K562 (cell line): ENCODE results near the gene RPS17. TPM values are rescaled to one million over a fixed set of nuclear protein-coding genes. Genes with fewer than 3 reads are reported as not detected.

Experiments used
- ARID1B ChIP-seq: fragments of 450-650 bp; IDR thresholded peaks from 2 replicates; pipeline ENCODE4 v1.6.1; 2016; ENCODE audit warnings: antibody characterized with exemption, mild to moderate bottlenecking, inconsistent platforms
- ATF1 ChIP-seq, 2 experiments: fragments of 450-650 bp in 1 of 2; IDR thresholded peaks; 2 replicates each; pipeline ENCODE4 v1.6.1; 2016; ENCODE audit warnings: missing compliant biosample characterization in 1 of 2, missing genetic modification characterization in 1 of 2
- BHLHE40 ChIP-seq: IDR thresholded peaks from 2 replicates; pipeline ENCODE4 v1.6.1; 2011; ENCODE audit warnings: low read length, improper control_type of control experiment
- BRD9 ChIP-seq: fragments of 450-650 bp; IDR thresholded peaks from 2 replicates; pipeline ENCODE4 v1.6.1; 2018; ENCODE audit warnings: low read depth; ENCODE audit not compliant: partially characterized antibody
- CREB1 ChIP-seq, 2 experiments: sonication (generic) in 1 of 2; formaldehyde crosslinking in 1 of 2; IDR thresholded peaks; 2 replicates each; pipeline versions ENCODE4 v1.6.1 to v1.8.0; 2012 to 2022; ENCODE audit warnings: inconsistent platforms in 1 of 2, mild to moderate bottlenecking in 1 of 2, missing genetic modification reagents in 1 of 2, moderate library complexity in 1 of 2
- HMG20B ChIP-seq: fragments of 250-450 bp; sonication (Bioruptor Pico); IDR thresholded peaks from 2 replicates; pipeline ENCODE4 v1.5.0; 2021; ENCODE audit warnings: mild to moderate bottlenecking
- JUND ChIP-seq, 2 experiments: IDR thresholded peaks; 2 replicates in 1 of 2; 3 replicates in 1 of 2; pipeline ENCODE4 v1.6.1; 2011; ENCODE audit warnings: borderline replicate concordance in 2 of 2, low read depth in 2 of 2, low read length in 2 of 2, improper control_type of control experiment in 1 of 2, missing biosample characterization in 1 of 2, missing genetic modification characterization in 1 of 2, missing genetic modification reagents in 1 of 2
- L3MBTL2 ChIP-seq: fragments of 450-650 bp; IDR thresholded peaks from 2 replicates; pipeline ENCODE4 v1.6.1; 2016; ENCODE audit warnings: mild to moderate bottlenecking, moderate library complexity
- MYC ChIP-seq, 2 experiments: fragments of 250-450 bp in 1 of 2; sonication (Bioruptor Pico) in 1 of 2; IDR thresholded peaks; 2 replicates each; pipeline versions ENCODE4 v1.5.1 to v1.6.1; 2012 to 2021; ENCODE audit warnings: low read depth in 2 of 2, borderline replicate concordance in 1 of 2, improper control_type of control experiment in 1 of 2, low read length in 1 of 2, mild to moderate bottlenecking in 1 of 2, moderate library complexity in 1 of 2
- RBM17 ChIP-seq: fragments of 200-400 bp; formaldehyde crosslinking; IDR thresholded peaks from 2 replicates; pipeline ENCODE4 v1.6.1; 2017; ENCODE audit warnings: low read depth, mild to moderate bottlenecking, low read length, borderline replicate concordance
- RCOR1 ChIP-seq, 2 experiments: IDR thresholded peaks; 2 replicates each; pipeline ENCODE4 v1.6.1; 2012; ENCODE audit warnings: low read depth in 2 of 2, low read length in 2 of 2, borderline replicate concordance in 1 of 2, improper control_type of control experiment in 1 of 2
- SAFB2 ChIP-seq: fragments of 200-400 bp; formaldehyde crosslinking; IDR thresholded peaks from 2 replicates; pipeline ENCODE4 v1.6.1; 2018; ENCODE audit warnings: borderline replicate concordance, low read length, low read depth, moderate library complexity; ENCODE audit not compliant: severe bottlenecking
- SAP30 ChIP-seq: fragments of 200-600 bp; sonication (generic); IDR thresholded peaks from 2 replicates; pipeline ENCODE4 v1.6.1; 2012; ENCODE audit warnings: borderline replicate concordance, low read depth, mild to moderate bottlenecking, moderate library complexity, low read length, control low read depth, inconsistent platforms; ENCODE audit not compliant: insufficient read depth, poor library complexity, severe bottlenecking
- VEZF1 ChIP-seq: fragments of 200-800 bp; sonication (Bioruptor generic); IDR thresholded peaks from 2 replicates; pipeline ENCODE4 v1.6.1; 2017; ENCODE audit warnings: missing genetic modification characterization, missing compliant biosample characterization
- YBX1 ChIP-seq: fragments of 450-650 bp; IDR thresholded peaks from 2 replicates; pipeline ENCODE4 v1.7.1; 2016; ENCODE audit warnings: mild to moderate bottlenecking
- ZBTB8A ChIP-seq: fragments of 450-650 bp; IDR thresholded peaks from 2 replicates; pipeline ENCODE4 v1.6.1; 2018; ENCODE audit warnings: mild to moderate bottlenecking, moderate library complexity; ENCODE audit not compliant: partially characterized antibody
- ZNF224 ChIP-seq: sonication (generic); formaldehyde crosslinking; IDR thresholded peaks from 2 replicates; pipeline ENCODE4 v1.8.0; 2022; ENCODE audit warnings: mild to moderate bottlenecking, missing genetic modification reagents
- ZNF282 ChIP-seq: sonication (generic); formaldehyde crosslinking; IDR thresholded peaks from 2 replicates; pipeline ENCODE4 v1.8.1; 2023; ENCODE audit warnings: missing genetic modification reagents
- ZNF512 ChIP-seq: IDR thresholded peaks from 2 replicates; pipeline ENCODE4 v1.6.1; 2016; ENCODE audit warnings: missing genetic modification characterization, missing compliant biosample characterization
- polyA plus RNA-seq, 8 experiments: library from polyadenylated mRNA; depleted of rRNA in 4 of 8; stranded (reverse) in 5 of 8; unstranded in 3 of 8; fragments of >200 nt; fragmentation: Nextera tagmentation in 2 of 8; fragmentation: Illumina TruSeq in 1 of 8; extraction: Ambion mirVana in 2 of 8; extraction: Trizol in 1 of 8; gene quantifications; 2 replicates each; pipeline versions ENCODE4 v1.2.1 to v1.2.3, GENCODE V29; 2011 to 2014; ENCODE audit warnings: inconsistent platforms in 1 of 8, missing spikeins in 1 of 8
- total RNA-seq, 7 experiments: library from RNA; depleted of rRNA in 6 of 7; stranded (reverse); fragments of >200 nt in 6 of 7; fragmentation: Illumina TruSeq in 2 of 7; extraction: Trizol in 2 of 7; gene quantifications; 2 replicates each; pipeline versions ENCODE4 v1.2.1 to v1.2.3, GENCODE V29; 2011 to 2021; ENCODE audit warnings: low replicate concordance in 1 of 7
- TF ChIP-seq, protein P1 (sequence below): fragments of 250-450 bp; sonication (Bioruptor Pico); IDR thresholded peaks from 2 replicates; pipeline ENCODE4 v1.8.0; 2022; ENCODE audit warnings: moderate library complexity, mild to moderate bottlenecking, inconsistent platforms
- TF ChIP-seq, protein P2 (sequence below): sonication (generic); formaldehyde crosslinking; IDR thresholded peaks from 2 replicates; pipeline ENCODE4 v1.9.0; 2022; ENCODE audit warnings: mild to moderate bottlenecking, missing genetic modification reagents
- TF ChIP-seq, protein P3 (sequence below): sonication (generic); formaldehyde crosslinking; IDR thresholded peaks from 2 replicates; pipeline ENCODE4 v1.5.0; 2020; ENCODE audit warnings: missing genetic modification reagents

Gene RPS17
- total and polyA plus RNA-seq, 9 of the 15 experiments (the other 6 are each of a cell fraction or from before 2014, with no cell fraction given): 1,988 to 6,515 (median 5,229) TPM

- peak; percentile 59 for TF ChIP-seq VEZF1
- TF ChIP-seq RCOR1 (IDR thresholded peaks at IDR 0.05; ENCODE audit: borderline replicate concordance in 1 of 2, low read depth in 2 of 2, low read length in 2 of 2): peak in 1 of 2 experiments; percentile 23; a peak in 1 of 4 replicates
- TF ChIP-seq, protein P1, sequence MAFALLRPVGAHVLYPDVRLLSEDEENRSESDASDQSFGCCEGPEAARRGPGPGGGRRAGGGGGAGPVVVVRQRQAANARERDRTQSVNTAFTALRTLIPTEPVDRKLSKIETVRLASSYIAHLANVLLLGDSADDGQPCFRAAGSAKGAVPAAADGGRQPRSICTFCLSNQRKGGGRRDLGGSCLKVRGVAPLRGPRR (CRISPR knock-in tag): no peak
- TF ChIP-seq RBM17: no peak
- TF ChIP-seq ZNF224: no peak
- TF ChIP-seq SAP30: no peak
- TF ChIP-seq MYC (IDR thresholded peaks at IDR 0.05; ENCODE audit: low read depth, low read length): 0 out of 2 replicates have a peak, but pooled peaks have one; percentile 9
- TF ChIP-seq MYC (CRISPR knock-in tag; IDR thresholded peaks at IDR 0.05; ENCODE audit: borderline replicate concordance, low read depth): no peak
- no peak for TF ChIP-seq ZNF282
- TF ChIP-seq CREB1 (IDR thresholded peaks at IDR 0.05): no peak
- no peak for TF ChIP-seq CREB1 (CRISPR knock-in tag; IDR thresholded peaks at IDR 0.05)
- no peak for TF ChIP-seq HMG20B
- TF ChIP-seq BRD9: no peak
- no peak for TF ChIP-seq ZBTB8A
- TF ChIP-seq, protein P2, sequence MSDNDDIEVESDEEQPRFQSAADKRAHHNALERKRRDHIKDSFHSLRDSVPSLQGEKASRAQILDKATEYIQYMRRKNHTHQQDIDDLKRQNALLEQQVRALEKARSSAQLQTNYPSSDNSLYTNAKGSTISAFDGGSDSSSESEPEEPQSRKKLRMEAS (CRISPR knock-in tag): no peak
- no peak for TF ChIP-seq ARID1B
- 0 out of 2 replicates have a peak, but pooled peaks have one; percentile 41 for TF ChIP-seq BHLHE40
- TF ChIP-seq SAFB2: no peak
- TF ChIP-seq, protein P3, sequence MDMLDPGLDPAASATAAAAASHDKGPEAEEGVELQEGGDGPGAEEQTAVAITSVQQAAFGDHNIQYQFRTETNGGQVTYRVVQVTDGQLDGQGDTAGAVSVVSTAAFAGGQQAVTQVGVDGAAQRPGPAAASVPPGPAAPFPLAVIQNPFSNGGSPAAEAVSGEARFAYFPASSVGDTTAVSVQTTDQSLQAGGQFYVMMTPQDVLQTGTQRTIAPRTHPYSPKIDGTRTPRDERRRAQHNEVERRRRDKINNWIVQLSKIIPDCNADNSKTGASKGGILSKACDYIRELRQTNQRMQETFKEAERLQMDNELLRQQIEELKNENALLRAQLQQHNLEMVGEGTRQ: peak; percentile 9; the same call in 1 of the 2 replicates
- TF ChIP-seq ATF1 (CRISPR knock-in tag; IDR thresholded peaks at IDR 0.05): no peak
- peak; percentile 28; the same call in 1 of the 2 replicates for TF ChIP-seq ATF1 (tag; IDR thresholded peaks at IDR 0.05)
- no peak for TF ChIP-seq YBX1
- TF ChIP-seq ZNF512 (tag): no peak
- peak; percentile 13; the same call in 1 of the 2 replicates for TF ChIP-seq L3MBTL2
- TF ChIP-seq JUND (IDR thresholded peaks at IDR 0.05; ENCODE audit: borderline replicate concordance, low read depth, low read length): peak; percentile 58; the same call in 1 of the 2 replicates
- TF ChIP-seq JUND (tag; IDR thresholded peaks at IDR 0.05; ENCODE audit: borderline replicate concordance, low read depth, low read length): no peak
These were observed 31.5 kb upstream of the RPS17 start (continued) for GRCh38 chr15:82571722-82572222.
